Kidney epithelial cell (primary cell): ENCODE measurements around the gene FABP3. TPM values are rescaled to one million over a fixed set of nuclear protein-coding genes. Genes with fewer than 3 reads are reported as not detected.

Experiments used
- DNase-seq: peaks from one replicate; pipeline ENCODE4 v3.0.0-alpha.2; 2010; ENCODE audit warnings: low read depth
- H3K27me3 ChIP-seq: 2 replicates; pipeline ENCODE4 v1.6.0; 2011; ENCODE audit warnings: low read length; ENCODE audit not compliant: control insufficient read depth, insufficient read depth
- H3K36me3 ChIP-seq: 2 replicates; pipeline ENCODE4 v1.5.1; 2011; ENCODE audit warnings: low read length; ENCODE audit not compliant: control insufficient read depth, insufficient read depth
- H3K4me3 ChIP-seq: 2 replicates; pipeline ENCODE4 v1.5.1; 2011; ENCODE audit warnings: low read depth, mild to moderate bottlenecking, control low read depth, low read length
- total RNA-seq: library from RNA; depleted of rRNA; stranded (reverse); fragments of >200 nt; gene quantifications from 2 replicates; pipeline ENCODE4 v1.2.3, GENCODE V29; 2015
- TF ChIP-seq, protein P1 (sequence below): IDR thresholded peaks from 2 replicates; pipeline ENCODE4 v1.5.1; 2011; ENCODE audit warnings: mild to moderate bottlenecking, moderate library complexity, low read length, control low read depth, inconsistent platforms; ENCODE audit not compliant: insufficient read depth, poor library complexity, severe bottlenecking

FABP3 gene
- total RNA-seq, 1 donor from 2014 or later = 2.1 TPM

GRCh38 chr1:31356427-31356826 is 16.4 kb downstream of the FABP3 start:
- Histone ChIP-seq H3K27me3 (no peaks in the 10 kb centered on the region), H3K4me3 (no peak overlapping the region), H3K36me3 (no peaks in the 10 kb centered on the region)
- no peak for DNase-seq
- TF ChIP-seq, protein P1, sequence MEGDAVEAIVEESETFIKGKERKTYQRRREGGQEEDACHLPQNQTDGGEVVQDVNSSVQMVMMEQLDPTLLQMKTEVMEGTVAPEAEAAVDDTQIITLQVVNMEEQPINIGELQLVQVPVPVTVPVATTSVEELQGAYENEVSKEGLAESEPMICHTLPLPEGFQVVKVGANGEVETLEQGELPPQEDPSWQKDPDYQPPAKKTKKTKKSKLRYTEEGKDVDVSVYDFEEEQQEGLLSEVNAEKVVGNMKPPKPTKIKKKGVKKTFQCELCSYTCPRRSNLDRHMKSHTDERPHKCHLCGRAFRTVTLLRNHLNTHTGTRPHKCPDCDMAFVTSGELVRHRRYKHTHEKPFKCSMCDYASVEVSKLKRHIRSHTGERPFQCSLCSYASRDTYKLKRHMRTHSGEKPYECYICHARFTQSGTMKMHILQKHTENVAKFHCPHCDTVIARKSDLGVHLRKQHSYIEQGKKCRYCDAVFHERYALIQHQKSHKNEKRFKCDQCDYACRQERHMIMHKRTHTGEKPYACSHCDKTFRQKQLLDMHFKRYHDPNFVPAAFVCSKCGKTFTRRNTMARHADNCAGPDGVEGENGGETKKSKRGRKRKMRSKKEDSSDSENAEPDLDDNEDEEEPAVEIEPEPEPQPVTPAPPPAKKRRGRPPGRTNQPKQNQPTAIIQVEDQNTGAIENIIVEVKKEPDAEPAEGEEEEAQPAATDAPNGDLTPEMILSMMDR = no peak

GRCh38 chr1:31354283-31354682 is 18.6 kb downstream of the FABP3 start:
- no peak for DNase-seq
- Histone ChIP-seq H3K4me3 (no peak overlapping the region), H3K27me3 (no peaks in the 10 kb centered on the region), H3K36me3 (no peaks in the 10 kb centered on the region)
- TF ChIP-seq, protein P1 = no peak

DNA sequence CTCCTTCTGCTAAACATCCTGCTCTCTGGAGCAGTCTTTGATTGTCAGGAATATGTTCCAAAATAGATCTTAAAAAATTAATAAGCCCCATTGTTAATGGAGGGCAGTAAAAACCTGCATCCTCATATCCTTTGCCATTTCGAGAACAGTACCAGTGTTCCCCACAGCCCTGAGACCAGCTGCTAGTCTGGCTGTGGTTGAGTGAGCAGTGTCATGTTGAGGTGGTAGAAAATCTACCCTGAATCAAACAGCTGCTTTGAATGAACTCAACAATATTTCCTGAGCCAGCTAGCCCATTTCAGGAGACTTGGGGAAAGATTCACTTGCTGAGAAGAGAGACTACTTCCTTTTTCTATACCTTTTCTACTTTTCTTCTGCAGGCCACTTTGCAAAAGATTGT is 24.4 kb downstream of the FABP3 start:
- DNase-seq = no peak
- TF ChIP-seq, protein P1 = no peak
- Histone ChIP-seq H3K27me3 (no peaks in the 10 kb centered on the region), H3K4me3 (no peak overlapping the region), H3K36me3 (no peaks in the 10 kb centered on the region)

DNA sequence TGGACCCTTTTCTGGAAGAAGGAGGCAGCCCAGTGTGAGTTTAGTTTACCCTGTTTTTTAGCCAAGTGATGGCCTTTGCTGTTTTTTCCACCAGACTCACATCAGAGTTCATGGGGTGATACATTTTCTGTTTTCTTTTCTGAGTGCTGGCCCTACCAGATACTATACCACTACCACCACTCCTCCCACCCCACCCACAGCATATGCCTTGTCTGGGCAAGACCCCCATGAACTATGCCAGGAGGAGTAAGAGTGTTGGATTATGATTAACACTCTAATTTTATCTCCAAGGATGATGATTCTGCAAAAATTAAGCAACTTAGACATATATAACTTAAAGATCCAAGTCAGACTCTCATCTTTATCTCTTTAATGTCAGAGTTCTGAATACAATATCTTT is 26.1 kb downstream of the FABP3 start:
- H3K36me3 ChIP-seq = no peaks in the 10 kb centered on the region
- H3K27me3 ChIP-seq = no peaks in the 10 kb centered on the region
- no peak overlapping the region for H3K4me3 ChIP-seq
- TF ChIP-seq, protein P1 = no peak
- DNase-seq = no peak

DNA sequence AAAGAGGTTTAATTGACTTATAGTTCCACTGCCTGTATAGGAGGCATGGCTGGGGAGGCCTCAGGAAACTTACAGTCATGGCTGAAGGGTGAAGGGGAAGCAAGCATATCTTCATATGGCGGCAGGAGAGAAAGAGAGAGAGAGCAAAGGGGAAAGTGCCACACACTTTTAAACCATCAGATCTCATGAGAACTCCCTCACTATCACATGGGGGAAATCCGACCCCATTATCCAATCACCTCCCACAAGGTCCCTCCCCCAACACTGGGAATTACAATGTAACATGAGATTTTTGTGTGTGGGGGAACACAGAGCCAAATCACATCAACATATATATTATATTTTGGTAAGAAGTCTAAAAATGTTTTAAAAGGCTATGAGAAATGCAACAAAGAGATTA is 27.2 kb downstream of the FABP3 start:
- no peaks in the 10 kb centered on the region for H3K36me3 ChIP-seq
- TF ChIP-seq, protein P1 = no peak
- DNase-seq = no peak
- H3K27me3 ChIP-seq = no peaks in the 10 kb centered on the region
- no peak overlapping the region for H3K4me3 ChIP-seq

GRCh38 chr1:31344503-31344902 is 28.4 kb downstream of the FABP3 start:
- DNase-seq = no peak
- TF ChIP-seq, protein P1 = no peak
- no peaks in the 10 kb centered on the region for H3K27me3 ChIP-seq
- H3K36me3 ChIP-seq = no peaks in the 10 kb centered on the region
- no peak overlapping the region for H3K4me3 ChIP-seq
